ENCODE data around the gene KLK12. TPM values are rescaled to one million over a fixed set of nuclear protein-coding genes. Genes with fewer than 3 reads are reported as not detected.

Gene KLK12
- total and polyA plus RNA-seq, 4 donors, result not detected

DNA sequence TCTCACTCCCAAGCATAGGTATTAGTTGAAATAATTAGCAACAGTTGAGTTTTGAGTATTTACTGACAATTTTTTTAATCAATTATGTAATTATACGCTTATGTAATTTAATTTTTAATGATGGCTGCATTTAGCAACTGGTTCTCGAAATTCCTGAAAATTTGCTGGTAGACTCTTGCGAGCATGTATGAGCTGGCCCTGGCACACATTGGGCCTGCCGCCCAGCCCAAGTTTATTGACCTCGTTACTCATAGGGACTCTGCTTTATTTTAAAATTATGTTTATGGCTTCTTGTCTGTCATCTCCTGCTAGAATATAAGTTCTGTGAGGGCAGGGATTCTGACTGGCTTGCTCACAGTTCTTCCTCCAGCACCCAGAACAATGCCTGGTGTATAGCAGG lies 41.2 kb upstream of the KLK12 start:
- Histone ChIP-seq H3K36me3 (ENCODE audit: control insufficient read depth, insufficient read depth, low read length) (peaks cover 3% of the 10 kb centered on the region), H3K9me3 (ENCODE audit: control insufficient read depth, insufficient read depth, low read length) (no peaks in the 10 kb centered on the region), H3K27ac (ENCODE audit: low read depth, low read length) (no peak overlapping the region), H3K27me3 (ENCODE audit: control insufficient read depth, insufficient read depth, low read length) (no peaks in the 10 kb centered on the region), H3K4me1 (ENCODE audit: control insufficient read depth, insufficient read depth, low read length) (no peaks in the 10 kb centered on the region), H3K4me3 (ENCODE audit: low read depth, low read length) (no peak overlapping the region)
- DNase-seq (ENCODE audit: low read depth in 4 of 6, low spot score in 6 of 6), result no peak
- WGBS (ENCODE audit: insufficient coverage), result 100% methylated on average over 2 of the region's 5 CpGs

DNA sequence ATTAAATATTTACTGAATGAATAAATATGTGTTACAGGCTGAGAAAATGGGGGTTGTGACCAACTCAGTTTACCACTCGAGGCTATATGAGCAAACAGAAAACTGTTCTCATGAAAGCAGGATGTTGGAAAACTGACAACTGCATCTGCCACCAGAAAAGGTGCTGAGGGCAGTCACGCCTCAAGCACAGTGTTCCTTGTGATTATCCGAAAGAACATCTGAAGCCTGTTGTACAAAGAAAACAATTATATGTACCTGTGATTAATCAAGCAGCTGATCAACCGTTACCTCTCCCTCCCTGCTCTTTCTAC lies 36.2 kb upstream of the KLK12 start:
- DNase-seq (ENCODE audit: low read depth in 4 of 6, low spot score in 6 of 6), result no peak
- Histone ChIP-seq H3K27me3 (ENCODE audit: control insufficient read depth, insufficient read depth, low read length) (peaks cover 2% of the 10 kb centered on the region), H3K36me3 (ENCODE audit: control insufficient read depth, insufficient read depth, low read length) (no peaks in the 10 kb centered on the region), H3K27ac (ENCODE audit: low read depth, low read length) (no peak overlapping the region), H3K9me3 (ENCODE audit: control insufficient read depth, insufficient read depth, low read length) (no peaks in the 10 kb centered on the region), H3K4me1 (ENCODE audit: control insufficient read depth, insufficient read depth, low read length) (no peaks in the 10 kb centered on the region), H3K4me3 (ENCODE audit: low read depth, low read length) (no peak overlapping the region)
- WGBS (ENCODE audit: insufficient coverage), result 45% methylated on average over 1 of the region's 4 CpGs

GRCh38 chr19:51070334-51071094 lies 35.7 kb upstream of the KLK12 start:
- Histone ChIP-seq H3K4me1 (ENCODE audit: control insufficient read depth, insufficient read depth, low read length) (no peaks in the 10 kb centered on the region), H3K9me3 (ENCODE audit: control insufficient read depth, insufficient read depth, low read length) (no peaks in the 10 kb centered on the region), H3K27me3 (ENCODE audit: control insufficient read depth, insufficient read depth, low read length) (peaks cover 6% of the 10 kb centered on the region), H3K4me3 (ENCODE audit: low read depth, low read length) (no peak overlapping the region), H3K27ac (ENCODE audit: low read depth, low read length) (no peak overlapping the region), H3K36me3 (ENCODE audit: control insufficient read depth, insufficient read depth, low read length) (no peaks in the 10 kb centered on the region)
- WGBS (ENCODE audit: insufficient coverage), result 90% methylated on average over 2 of the region's 5 CpGs
- DNase-seq (ENCODE audit: low read depth in 4 of 6, low spot score in 6 of 6), result no peak

DNA sequence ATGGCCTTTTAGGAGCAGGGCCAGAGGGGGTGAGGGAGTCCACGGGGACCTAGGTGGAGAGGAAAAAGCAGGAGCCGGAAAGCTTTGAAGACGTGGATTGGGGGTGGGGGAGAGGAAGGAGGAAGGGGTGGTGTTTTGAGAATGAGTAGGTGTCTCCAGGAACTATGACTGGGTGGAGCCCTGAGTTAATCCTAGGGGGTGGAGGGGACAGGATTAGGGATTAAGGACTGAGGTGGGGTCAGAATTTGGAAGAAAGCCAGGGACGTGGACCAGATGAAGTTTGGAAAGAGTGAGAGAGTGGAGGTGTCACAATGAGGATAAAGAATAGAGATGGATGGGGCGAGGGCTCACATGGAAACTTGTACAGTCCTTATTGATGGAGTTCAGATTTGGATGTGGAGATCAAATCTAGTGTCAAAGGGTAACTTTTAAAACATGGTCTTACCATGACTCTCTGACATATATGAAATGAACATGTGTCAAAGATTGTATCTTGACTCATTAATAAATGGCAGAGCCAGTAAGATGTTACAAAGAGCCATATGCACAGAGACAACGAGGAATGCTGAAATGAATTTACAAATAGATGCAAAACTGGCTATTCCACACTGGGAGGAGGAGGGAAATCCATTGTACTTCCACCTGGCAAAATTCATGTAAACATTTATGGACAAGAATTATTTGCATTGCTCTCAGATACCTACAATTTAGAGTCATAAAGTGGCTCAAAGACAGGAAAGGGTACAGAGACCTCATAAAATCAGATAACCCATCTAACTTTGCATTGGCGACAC lies 31.8 kb upstream of the KLK12 start:
- 72% methylated on average over 6 of the region's 7 CpGs for WGBS (ENCODE audit: insufficient coverage)
- no peaks in the 10 kb centered on the region for H3K9me3 ChIP-seq (ENCODE audit: control insufficient read depth, insufficient read depth, low read length)
- H3K27ac ChIP-seq (ENCODE audit: low read depth, low read length), result no peak overlapping the region
- DNase-seq (ENCODE audit: low read depth in 4 of 6, low spot score in 6 of 6), result no peak
- no peak overlapping the region for H3K4me3 ChIP-seq (ENCODE audit: low read depth, low read length)
- H3K36me3 ChIP-seq (ENCODE audit: control insufficient read depth, insufficient read depth, low read length), result no peaks in the 10 kb centered on the region
- H3K27me3 ChIP-seq (ENCODE audit: control insufficient read depth, insufficient read depth, low read length), result peaks cover 21% of the 10 kb centered on the region
- peaks cover 8% of the 10 kb centered on the region for H3K4me1 ChIP-seq (ENCODE audit: control insufficient read depth, insufficient read depth, low read length)

DNA sequence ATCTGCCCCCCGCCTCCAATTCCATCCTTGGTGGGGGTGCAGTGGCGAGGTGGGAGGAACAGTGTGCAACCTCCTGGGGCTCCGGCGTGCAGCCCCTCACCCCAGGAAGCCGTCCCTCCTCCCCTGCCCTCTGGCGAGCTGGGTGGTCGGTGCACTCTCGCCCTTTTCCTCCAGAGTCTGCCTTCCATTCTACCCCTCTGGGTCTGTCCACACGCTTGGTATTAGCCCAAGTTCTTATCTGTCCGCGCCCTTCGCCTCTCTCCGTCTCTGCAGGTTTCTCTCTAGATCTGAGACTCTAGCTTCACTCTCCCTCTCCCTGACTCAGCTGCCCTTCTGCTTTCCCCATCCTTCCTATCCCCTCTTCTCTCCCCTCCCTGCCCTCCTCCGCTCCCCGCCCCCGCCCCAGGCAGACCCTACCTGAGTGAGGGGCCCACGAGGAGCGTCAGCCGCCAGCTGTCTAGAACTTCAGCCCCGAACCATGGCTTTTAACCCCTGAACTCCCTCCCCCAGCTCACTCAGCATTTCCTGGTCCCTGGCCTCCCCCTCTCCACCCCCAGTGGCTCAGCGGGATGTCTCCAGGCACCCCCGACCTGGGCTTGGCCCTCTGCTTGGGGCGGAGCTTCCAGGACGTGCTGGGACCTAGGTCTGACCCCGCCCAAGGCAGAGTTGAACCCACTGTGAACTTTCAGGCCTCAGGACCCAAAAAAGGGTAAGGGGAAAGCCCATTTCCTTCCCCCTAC lies 30.6 kb upstream of the KLK12 start:
- DNase-seq (ENCODE audit: low read depth in 4 of 6, low spot score in 6 of 6), result peak in 1 of 6 donors; percentile 1
- H3K27me3 ChIP-seq (ENCODE audit: control insufficient read depth, insufficient read depth, low read length), result peaks cover 21% of the 10 kb centered on the region
- H3K4me3 ChIP-seq (ENCODE audit: low read depth, low read length), result peak overlapping the region; percentile 2
- no peaks in the 10 kb centered on the region for H3K36me3 ChIP-seq (ENCODE audit: control insufficient read depth, insufficient read depth, low read length)
- H3K9me3 ChIP-seq (ENCODE audit: control insufficient read depth, insufficient read depth, low read length), result no peaks in the 10 kb centered on the region
- WGBS (ENCODE audit: insufficient coverage), result 9% methylated on average over 20 of the region's 25 CpGs
- H3K4me1 ChIP-seq (ENCODE audit: control insufficient read depth, insufficient read depth, low read length), result peaks cover 8% of the 10 kb centered on the region
- no peak overlapping the region for H3K27ac ChIP-seq (ENCODE audit: low read depth, low read length)

DNA sequence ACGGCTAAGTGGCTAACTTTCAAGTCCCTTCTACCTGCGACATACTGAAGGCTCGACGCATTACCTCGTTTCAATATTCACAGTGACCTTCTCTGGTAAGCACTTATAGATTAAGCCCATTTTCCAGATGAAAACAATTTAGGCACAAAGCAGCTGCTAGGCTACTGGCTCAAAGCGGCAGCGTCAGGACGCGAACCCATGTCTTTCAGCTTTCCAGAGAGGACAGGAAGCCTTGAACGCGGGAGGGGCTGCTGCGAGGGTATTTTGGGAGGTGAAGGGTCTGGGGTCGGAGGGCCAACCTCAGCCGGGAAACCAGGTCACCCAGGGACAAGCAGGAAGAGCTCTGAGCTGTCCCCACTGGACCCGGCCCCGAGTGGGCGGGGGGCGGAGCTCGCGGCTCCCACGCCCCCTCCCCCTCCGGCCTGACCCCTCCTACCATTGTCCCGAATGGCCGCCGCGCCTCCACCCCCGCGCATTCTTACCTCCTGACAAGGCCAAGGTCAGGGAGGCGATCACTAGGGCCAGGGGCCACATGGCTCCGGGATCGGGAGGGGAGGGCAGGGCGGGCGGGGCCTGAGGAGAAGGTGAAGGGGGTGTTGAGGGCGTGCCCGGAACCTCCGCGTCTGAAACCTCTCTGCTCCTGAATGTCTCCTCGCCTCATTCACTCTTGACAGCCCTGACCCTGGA lies 29.9 kb upstream of the KLK12 start, which contains the start of gene KLK13:
Gene KLK13 (minus strand): TSS at position 559 of the 687 bp plus-strand sequence. CDS start 25 bp downstream, at position 534.
- peak in 2 of 6 donors; percentile 5 to 9 for DNase-seq (ENCODE audit: low read depth in 4 of 6, low spot score in 6 of 6)
- peak within 1 kb of the TSS; percentile 2 for H3K4me3 ChIP-seq (ENCODE audit: low read depth, low read length)
- H3K36me3 ChIP-seq (ENCODE audit: control insufficient read depth, insufficient read depth, low read length), result no peaks in the 10 kb centered on the region
- peaks cover 8% of the 10 kb centered on the region for H3K4me1 ChIP-seq (ENCODE audit: control insufficient read depth, insufficient read depth, low read length)
- peaks cover 23% of the 10 kb centered on the region for H3K27me3 ChIP-seq (ENCODE audit: control insufficient read depth, insufficient read depth, low read length)
- H3K27ac ChIP-seq (ENCODE audit: low read depth, low read length), result no peak within 1 kb of the TSS
- WGBS (ENCODE audit: insufficient coverage), result 25% methylated on average over 13 of the region's 38 CpGs
- no peaks in the 10 kb centered on the region for H3K9me3 ChIP-seq (ENCODE audit: control insufficient read depth, insufficient read depth, low read length)

GRCh38 chr19:51063664-51064063 lies 28.9 kb upstream of the KLK12 start:
- no peak for DNase-seq (ENCODE audit: low read depth in 4 of 6, low spot score in 6 of 6)
- Histone ChIP-seq H3K9me3 (ENCODE audit: control insufficient read depth, insufficient read depth, low read length) (no peaks in the 10 kb centered on the region), H3K36me3 (ENCODE audit: control insufficient read depth, insufficient read depth, low read length) (no peaks in the 10 kb centered on the region), H3K4me1 (ENCODE audit: control insufficient read depth, insufficient read depth, low read length) (peaks cover 8% of the 10 kb centered on the region), H3K4me3 (ENCODE audit: low read depth, low read length) (no peak overlapping the region), H3K27me3 (ENCODE audit: control insufficient read depth, insufficient read depth, low read length) (peaks cover 23% of the 10 kb centered on the region), H3K27ac (ENCODE audit: low read depth, low read length) (no peak overlapping the region)
- 81% methylated on average over 5 of the region's 7 CpGs for WGBS (ENCODE audit: insufficient coverage)

GRCh38 chr19:51060973-51061372 lies 26.2 kb upstream of the KLK12 start:
- 0% methylated on average over 1 of the region's 1 CpG for WGBS (ENCODE audit: insufficient coverage)

GRCh38 chr19:51060336-51060735 lies 25.5 kb upstream of the KLK12 start:
- no peak for DNase-seq (ENCODE audit: low read depth in 4 of 6, low spot score in 6 of 6)
- no peak overlapping the region for H3K27ac ChIP-seq (ENCODE audit: low read depth, low read length)
- 67% methylated on average over 4 of the region's 4 CpGs for WGBS (ENCODE audit: insufficient coverage)
- peaks cover 8% of the 10 kb centered on the region for H3K4me1 ChIP-seq (ENCODE audit: control insufficient read depth, insufficient read depth, low read length)
- H3K9me3 ChIP-seq (ENCODE audit: control insufficient read depth, insufficient read depth, low read length), result no peaks in the 10 kb centered on the region
- no peaks in the 10 kb centered on the region for H3K36me3 ChIP-seq (ENCODE audit: control insufficient read depth, insufficient read depth, low read length)
- no peak overlapping the region for H3K4me3 ChIP-seq (ENCODE audit: low read depth, low read length)
- H3K27me3 ChIP-seq (ENCODE audit: control insufficient read depth, insufficient read depth, low read length), result peaks cover 16% of the 10 kb centered on the region

More at GRCh38 chr19:51060973-51061372, 26.2 kb upstream of the KLK12 start:
- peaks cover 8% of the 10 kb centered on the region for H3K4me1 ChIP-seq (ENCODE audit: control insufficient read depth, insufficient read depth, low read length)
- no peak overlapping the region for H3K27ac ChIP-seq (ENCODE audit: low read depth, low read length)
- H3K9me3 ChIP-seq (ENCODE audit: control insufficient read depth, insufficient read depth, low read length), result no peaks in the 10 kb centered on the region
- no peak overlapping the region for H3K4me3 ChIP-seq (ENCODE audit: low read depth, low read length)
- no peak for DNase-seq (ENCODE audit: low read depth in 4 of 6, low spot score in 6 of 6)
- H3K27me3 ChIP-seq (ENCODE audit: control insufficient read depth, insufficient read depth, low read length), result peaks cover 20% of the 10 kb centered on the region
- no peaks in the 10 kb centered on the region for H3K36me3 ChIP-seq (ENCODE audit: control insufficient read depth, insufficient read depth, low read length)

Measured in spinal cord (tissue), 10 donors.